IMR-90 (cell line): ENCODE measurements around the gene GCNA. TPM values are rescaled to one million over a fixed set of nuclear protein-coding genes. Genes with fewer than 3 reads are reported as not detected.
A peak's percentile ranks its signal among the peaks of the same experiment; 100 is the strongest.

Source experiments
- ATAC-seq: fragments of 200-7000 bp; cut with Tn5 transposase; 2 replicates; pipeline ENCODE4 v1.9.1; 2020; ENCODE audit warnings: low read depth, mild to moderate bottlenecking, moderate library complexity
- BruUV-seq: library from RNA; stranded (reverse); fragments of 400-500 nt; replicated peaks from 2 replicates; lab custom pipeline; 2021; lab: Mats Ljungman, UMichigan
- CTCF ChIA-PET: fragments of 300-600 bp; formaldehyde crosslinking; extraction: SDS; loops from one replicate; lab custom pipeline; 2021; ENCODE audit warnings: antibody characterized with exemption; lab: Yijun Ruan, JAX
- POLR2A ChIA-PET: fragments of 300-600 bp; sonication (Branson Sonifier 250); formaldehyde crosslinking; loops from one replicate; lab custom pipeline; 2022; ENCODE audit warnings: antibody characterized with exemption; ENCODE audit not compliant: unreplicated experiment; lab: Charles Lee
- DNase-seq: peaks from one replicate; pipeline ENCODE4 v3.0.0; 2013
- H2AFZ ChIP-seq: replicated peaks from 2 replicates; pipeline ENCODE3; 2013; ENCODE audit warnings: low read length, mild to moderate bottlenecking; ENCODE audit not compliant: poor library complexity
- H2AK5ac ChIP-seq: 2 replicates; pipeline ENCODE4 v1.6.1; 2013; ENCODE audit warnings: low read depth, low read length, inconsistent platforms
- H2AK9ac ChIP-seq: replicated peaks from 2 replicates; pipeline ENCODE3; 2013; ENCODE audit warnings: mild to moderate bottlenecking, low read depth, low read length, moderate library complexity; ENCODE audit not compliant: poor library complexity
- H2BK120ac ChIP-seq: 2 replicates; pipeline ENCODE4 v1.6.1; 2013; ENCODE audit warnings: low read depth, low read length, inconsistent platforms
- H2BK15ac ChIP-seq: 3 replicates; pipeline ENCODE4 v1.6.1; 2013; ENCODE audit warnings: low read depth, low read length, inconsistent platforms
- H2BK20ac ChIP-seq: 2 replicates; pipeline ENCODE4 v1.6.1; 2013; ENCODE audit warnings: low read depth, mild to moderate bottlenecking, inconsistent platforms, low read length, moderate library complexity
- H2BK5ac ChIP-seq: 2 replicates; pipeline ENCODE4 v1.6.1; 2013; ENCODE audit warnings: mild to moderate bottlenecking, low read depth, low read length, inconsistent platforms; ENCODE audit not compliant: poor library complexity, severe bottlenecking
- H3K14ac ChIP-seq: replicated peaks from 2 replicates; pipeline ENCODE4 v1.6.1; 2013; ENCODE audit warnings: low read depth, low read length, inconsistent platforms
- H3K18ac ChIP-seq: 2 replicates; pipeline ENCODE4 v1.6.1; 2013; ENCODE audit warnings: low read depth, low read length, control low read depth
- H3K23ac ChIP-seq: 2 replicates; pipeline ENCODE4 v1.6.1; 2013; ENCODE audit warnings: low read depth, low read length, inconsistent platforms
- H3K27ac ChIP-seq: 2 replicates; pipeline ENCODE4 v1.5.1; 2013; ENCODE audit warnings: mild to moderate bottlenecking, control low read depth, low read length; ENCODE audit not compliant: insufficient read depth
- H3K27me3 ChIP-seq: 2 replicates; pipeline ENCODE4 v1.6.1; 2013; ENCODE audit warnings: low read length; ENCODE audit not compliant: control insufficient read depth, insufficient read depth
- H3K36me3 ChIP-seq: 2 replicates; pipeline ENCODE4 v1.6.1; 2013; ENCODE audit warnings: low read length, mixed read lengths; ENCODE audit not compliant: control insufficient read depth, insufficient read depth
- H3K4ac ChIP-seq: 2 replicates; pipeline ENCODE4 v1.6.1; 2013; ENCODE audit warnings: low read depth, low read length, inconsistent platforms
- H3K4me1 ChIP-seq: 2 replicates; pipeline ENCODE4 v1.6.1; 2013; ENCODE audit warnings: low read length, mixed read lengths; ENCODE audit not compliant: control insufficient read depth, insufficient read depth
- H3K4me2 ChIP-seq: 2 replicates; pipeline ENCODE4 v1.6.1; 2013; ENCODE audit warnings: low read depth, mild to moderate bottlenecking, control low read depth, low read length, moderate library complexity
- H3K4me3 ChIP-seq: 2 replicates; pipeline ENCODE4 v1.5.1; 2013; ENCODE audit warnings: low read depth, mild to moderate bottlenecking, control low read depth, low read length, moderate library complexity; ENCODE audit not compliant: insufficient read depth
- H3K56ac ChIP-seq: 2 replicates; pipeline ENCODE4 v1.6.1; 2013; ENCODE audit warnings: low read length, inconsistent platforms; ENCODE audit not compliant: insufficient read depth; ENCODE audit errors: extremely low read depth
- H3K79me1 ChIP-seq, 2 experiments: 2 replicates each; pipeline ENCODE4 v1.6.1; 2013; ENCODE audit warnings: low read length in 2 of 2, inconsistent platforms in 1 of 2, low read depth in 1 of 2
- H3K9ac ChIP-seq: 2 replicates; pipeline ENCODE4 v1.6.1; 2013; ENCODE audit warnings: low read depth, low read length, control low read depth
- H3K9me1 ChIP-seq: 2 replicates; pipeline ENCODE4 v1.6.1; 2013; ENCODE audit warnings: low read length, inconsistent platforms; ENCODE audit not compliant: insufficient read depth
- H3K9me3 ChIP-seq: 2 replicates; pipeline ENCODE4 v1.6.1; 2013; ENCODE audit warnings: low read length; ENCODE audit not compliant: control insufficient read depth, insufficient read depth
- H4K20me1 ChIP-seq: 2 replicates; pipeline ENCODE4 v1.6.1; 2013; ENCODE audit warnings: low read length, inconsistent platforms; ENCODE audit not compliant: insufficient read depth
- H4K5ac ChIP-seq: 2 replicates; pipeline ENCODE4 v1.6.1; 2013; ENCODE audit warnings: mild to moderate bottlenecking, low read depth, low read length, control low read depth
- H4K8ac ChIP-seq, 2 experiments: 2 replicates each; pipeline ENCODE4 v1.6.1; 2013; ENCODE audit warnings: low read depth in 2 of 2, low read length in 2 of 2, control low read depth in 1 of 2, inconsistent platforms in 1 of 2
- H4K91ac ChIP-seq: 2 replicates; pipeline ENCODE4 v1.6.1; 2013; ENCODE audit warnings: low read depth, low read length, inconsistent platforms; ENCODE audit not compliant: insufficient read depth
- BHLHE40 ChIP-seq: fragments of 150-350 bp; IDR thresholded peaks from 2 replicates; pipeline ENCODE4 v1.6.1; 2016; ENCODE audit warnings: mild to moderate bottlenecking, low read depth, low read length
- CEBPB ChIP-seq: IDR thresholded peaks from 2 replicates; pipeline ENCODE4 v1.6.1; 2012; ENCODE audit warnings: low read depth, low read length, improper control_type of control experiment
- MAFK ChIP-seq: IDR thresholded peaks from 2 replicates; pipeline ENCODE4 v1.6.1; 2012; ENCODE audit warnings: low read depth, low read length, improper control_type of control experiment
- MAZ ChIP-seq: IDR thresholded peaks from 2 replicates; pipeline ENCODE4 v1.6.1; 2012; ENCODE audit warnings: low read depth, mild to moderate bottlenecking, low read length, improper control_type of control experiment, moderate library complexity, borderline replicate concordance
- MXI1 ChIP-seq: IDR thresholded peaks from 2 replicates; pipeline ENCODE4 v1.6.1; 2012; ENCODE audit warnings: low read depth, mild to moderate bottlenecking, low read length, moderate library complexity, borderline replicate concordance
- NFE2L2 ChIP-seq: fragments of 150-350 bp; IDR thresholded peaks from 2 replicates; pipeline ENCODE4 v1.6.1; 2016; ENCODE audit warnings: low read depth, mild to moderate bottlenecking, low read length
- RAD21 ChIP-seq: IDR thresholded peaks from 2 replicates; pipeline ENCODE4 v1.6.1; 2012; ENCODE audit warnings: low read length, improper control_type of control experiment
- RFX5 ChIP-seq: IDR thresholded peaks from 2 replicates; pipeline ENCODE4 v1.8.0; 2012; ENCODE audit warnings: low read depth, mild to moderate bottlenecking, low read length, moderate library complexity
- SMC3 ChIP-seq: fragments of 150-350 bp; IDR thresholded peaks from 2 replicates; pipeline ENCODE4 v1.6.1; 2016; ENCODE audit warnings: low read depth, mild to moderate bottlenecking, antibody characterized with exemption, low read length, moderate library complexity
- USF2 ChIP-seq: fragments of 150-350 bp; IDR thresholded peaks from 2 replicates; pipeline ENCODE4 v1.6.1; 2017; ENCODE audit warnings: mild to moderate bottlenecking, antibody characterized with exemption, low read length, low read depth
- WGBS, 2 experiments: methylation state at CpG; one replicate each; pipeline versions ENCODE4 v1.1.5 to v1.1.7; 2013; ENCODE audit warnings: missing lambda C conversion rate in 2 of 2; ENCODE audit not compliant: insufficient read length in 1 of 2; ENCODE audit errors: extremely low coverage in 2 of 2; 5-methylcytosine and 5-hydroxymethylcytosine counted together
- dilution Hi-C: fragments of 300-500 bp; cut with HindIII; formaldehyde crosslinking; loops from one replicate; pipeline ENCODE4 v1.14.3; 2018; ENCODE audit warnings: low sequenced_read_pairs; ENCODE audit not compliant: unreplicated experiment
- in situ Hi-C: fragments of 300-500 bp; cut with MboI; formaldehyde crosslinking; loops from 3 replicates; pipeline ENCODE4 v1.14.3; 2019; ENCODE audit warnings: low sequenced_read_pairs, inconsistent platforms, mixed read lengths
- intact Hi-C: fragments of 100-400 bp; cut with micrococcal nuclease; formaldehyde crosslinking; loops from 2 replicates; pipeline ENCODE4 v1.10.0; 2022
- polyA plus RNA-seq, 3 experiments: library from polyadenylated mRNA; depleted of rRNA; stranded (reverse); fragments of >200 nt; gene quantifications; 2 replicates each; pipeline ENCODE4 v1.2.3, GENCODE V29; 2012; ENCODE audit warnings: low replicate concordance in 1 of 3
- total RNA-seq: library from RNA; depleted of rRNA; stranded (reverse); fragments of >200 nt; gene quantifications from 2 replicates; pipeline ENCODE4 v1.2.3, GENCODE V29; 2012
- TF ChIP-seq, protein P1 (sequence below): conservative IDR thresholded peaks from 2 replicates; pipeline ENCODE4 v1.5.1; 2012; ENCODE audit warnings: mild to moderate bottlenecking, low read depth, low read length, improper control_type of control experiment

The GCNA gene
- total and polyA plus RNA-seq, 2 of the 4 experiments (the other 2 are of a cell fraction): 0.90 to 1.3 TPM

- no peak overlapping the region for H3K4me3 ChIP-seq
- H3K27me3 ChIP-seq: peaks cover 3% of the 10 kb centered on the region; the same call in 1 of the 2 replicates
- H4K8ac ChIP-seq: no peak overlapping the region
- H3K56ac ChIP-seq: no peak overlapping the region
- H2BK5ac ChIP-seq: no peak overlapping the region
- peak overlapping the region; percentile 13 for H2AFZ ChIP-seq
- no peak overlapping the region for H2BK20ac ChIP-seq
- no TSS peak for BruUV-seq
- dilution Hi-C loops: no loop called here
- H3K9me1 ChIP-seq: no peaks in the 10 kb centered on the region
- no peak overlapping the region for H2BK15ac ChIP-seq
- H3K4ac ChIP-seq: no peak overlapping the region
- H4K91ac ChIP-seq: no peak overlapping the region
- H4K5ac ChIP-seq: no peak overlapping the region
- no peak overlapping the region for H2BK120ac ChIP-seq
- H3K4me2 ChIP-seq: no peak overlapping the region
- intact Hi-C loops: no loop called here
- no peak overlapping the region for H2AK5ac ChIP-seq
- H3K4me1 ChIP-seq: no peaks in the 10 kb centered on the region; the same call in 1 of the 2 replicates
- H3K9ac ChIP-seq: no peak overlapping the region
- H3K9me3 ChIP-seq: no peaks in the 10 kb centered on the region; the same call in 1 of the 2 replicates
- WGBS, 2 experiments: 17% methylated on average over 2 of the region's 6 CpGs; no CpG with 5 or more reads in 1 of the 2 experiments
- no peak overlapping the region for H3K14ac ChIP-seq
- H4K20me1 ChIP-seq: no peaks in the 10 kb centered on the region
- ChIA-PET CTCF (no interaction called here), POLR2A (no interaction called here)
- H3K18ac ChIP-seq: no peak overlapping the region
- ATAC-seq (peak; percentile 59), DNase-seq (peak; percentile 16)
- H2AK9ac ChIP-seq: no peak overlapping the region
- in situ Hi-C loops: no loop called here
- H3K23ac ChIP-seq: no peak overlapping the region; the same call in 1 of the 2 replicates
- no peak overlapping the region for H3K27ac ChIP-seq
- no peaks in the 10 kb centered on the region for H3K36me3 ChIP-seq
- no peaks in the 10 kb centered on the region for H3K79me1 ChIP-seq
- TF ChIP-seq RFX5 (no peak), BHLHE40 (no peak), RAD21 (no peak), USF2 (no peak), MAFK (no peak), NFE2L2 (no peak), SMC3 (no peak), MAZ (no peak), CEBPB (no peak), MXI1 (no peak)
- TF ChIP-seq, protein P1, sequence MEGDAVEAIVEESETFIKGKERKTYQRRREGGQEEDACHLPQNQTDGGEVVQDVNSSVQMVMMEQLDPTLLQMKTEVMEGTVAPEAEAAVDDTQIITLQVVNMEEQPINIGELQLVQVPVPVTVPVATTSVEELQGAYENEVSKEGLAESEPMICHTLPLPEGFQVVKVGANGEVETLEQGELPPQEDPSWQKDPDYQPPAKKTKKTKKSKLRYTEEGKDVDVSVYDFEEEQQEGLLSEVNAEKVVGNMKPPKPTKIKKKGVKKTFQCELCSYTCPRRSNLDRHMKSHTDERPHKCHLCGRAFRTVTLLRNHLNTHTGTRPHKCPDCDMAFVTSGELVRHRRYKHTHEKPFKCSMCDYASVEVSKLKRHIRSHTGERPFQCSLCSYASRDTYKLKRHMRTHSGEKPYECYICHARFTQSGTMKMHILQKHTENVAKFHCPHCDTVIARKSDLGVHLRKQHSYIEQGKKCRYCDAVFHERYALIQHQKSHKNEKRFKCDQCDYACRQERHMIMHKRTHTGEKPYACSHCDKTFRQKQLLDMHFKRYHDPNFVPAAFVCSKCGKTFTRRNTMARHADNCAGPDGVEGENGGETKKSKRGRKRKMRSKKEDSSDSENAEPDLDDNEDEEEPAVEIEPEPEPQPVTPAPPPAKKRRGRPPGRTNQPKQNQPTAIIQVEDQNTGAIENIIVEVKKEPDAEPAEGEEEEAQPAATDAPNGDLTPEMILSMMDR: no peak
Measured at GRCh38 chrX:71621603-71622002, 43.4 kb downstream of the GCNA start.
